HEK293 (cell line): ENCODE results near the gene MCTP1.

Source experiments
- CTCF ChIA-PET: fragments of 350-600 bp; formaldehyde crosslinking; extraction: SDS; loops from one replicate; lab custom pipeline; 2021; ENCODE audit warnings: antibody characterized with exemption; lab: Yijun Ruan, JAX
- POLR2A ChIA-PET: fragments of 300-600 bp; formaldehyde crosslinking; extraction: SDS; loops from one replicate; lab custom pipeline; 2020; ENCODE audit warnings: antibody characterized with exemption, inconsistent platforms; lab: Yijun Ruan, JAX
- H3K27ac ChIP-seq: fragments of 200-500 bp; sonication (Bioruptor generic); 2 replicates; pipeline ENCODE4 v1.5.1; 2014; ENCODE audit warnings: low read depth, low read length, control low read depth, inconsistent platforms; ENCODE audit errors: extremely low read depth
- H3K36me3 ChIP-seq, 2 experiments: fragments of 200-500 bp in 1 of 2; sonication (Bioruptor generic) in 1 of 2; 1 replicate in 1 of 2; 2 replicates in 1 of 2; pipeline ENCODE4 v1.5.1; 2014 to 2017; ENCODE audit warnings: inconsistent platforms in 2 of 2, low read length in 2 of 2; ENCODE audit not compliant: control insufficient read depth in 2 of 2, insufficient read depth in 1 of 2
- H3K4me1 ChIP-seq: fragments of 200-500 bp; sonication (Bioruptor generic); 2 replicates; pipeline ENCODE4 v1.5.1; 2014; ENCODE audit warnings: mild to moderate bottlenecking, low read length, inconsistent platforms; ENCODE audit not compliant: control insufficient read depth, insufficient read depth
- H3K4me3 ChIP-seq: 2 replicates; pipeline ENCODE4 v1.5.1; 2011; ENCODE audit warnings: low read depth, mild to moderate bottlenecking, control low read depth, low read length, moderate library complexity
- H3K9me3 ChIP-seq: fragments of 200-500 bp; sonication (Bioruptor generic); 2 replicates; pipeline ENCODE4 v1.5.1; 2014; ENCODE audit warnings: low read depth, low read length, inconsistent platforms; ENCODE audit not compliant: control insufficient read depth, insufficient read depth
- EGR2 ChIP-seq: fragments of 450-650 bp; formaldehyde crosslinking; IDR thresholded peaks from 2 replicates; pipeline ENCODE4 v1.5.1; 2016; ENCODE audit warnings: low read depth, missing biosample characterization, missing genetic modification characterization
- GLIS2 ChIP-seq: fragments of 450-650 bp; formaldehyde crosslinking; IDR thresholded peaks from 2 replicates; pipeline ENCODE4 v1.5.1; 2016; ENCODE audit warnings: missing biosample characterization, missing genetic modification characterization
- HOXD13 ChIP-seq: sonication (generic); formaldehyde crosslinking; IDR thresholded peaks from 2 replicates; pipeline ENCODE4 v1.8.0; 2022; ENCODE audit warnings: missing genetic modification reagents, borderline replicate concordance
- SCRT1 ChIP-seq: fragments of 450-650 bp; formaldehyde crosslinking; IDR thresholded peaks from 2 replicates; pipeline ENCODE4 v1.5.1; 2016; ENCODE audit warnings: missing biosample characterization, missing genetic modification characterization, borderline replicate concordance
- SP7 ChIP-seq: fragments of 450-650 bp; formaldehyde crosslinking; IDR thresholded peaks from 2 replicates; pipeline ENCODE4 v1.5.1; 2016; ENCODE audit warnings: missing biosample characterization, missing genetic modification characterization
- ZBTB20 ChIP-seq: fragments of 450-650 bp; formaldehyde crosslinking; IDR thresholded peaks from 2 replicates; pipeline ENCODE4 v1.5.1; 2016; ENCODE audit warnings: missing biosample characterization, missing genetic modification characterization
- ZNF16 ChIP-seq: fragments of 450-650 bp; formaldehyde crosslinking; IDR thresholded peaks from 2 replicates; pipeline ENCODE4 v1.5.1; 2016; ENCODE audit warnings: low read depth, missing biosample characterization, missing genetic modification characterization
- ZNF184 ChIP-seq: fragments of 450-650 bp; IDR thresholded peaks from 2 replicates; pipeline ENCODE4 v1.5.1; 2018; ENCODE audit warnings: missing biosample characterization, mild to moderate bottlenecking, missing genetic modification characterization
- ZNF239 ChIP-seq: fragments of 450-650 bp; formaldehyde crosslinking; IDR thresholded peaks from 2 replicates; pipeline ENCODE4 v1.5.1; 2016; ENCODE audit warnings: missing biosample characterization, missing genetic modification characterization
- ZNF274 ChIP-seq, 2 experiments: fragments of 200-500 bp in 1 of 2; fragments of 450-650 bp in 1 of 2; sonication (Bioruptor generic) in 1 of 2; formaldehyde crosslinking in 1 of 2; IDR thresholded peaks; 2 replicates each; pipeline versions ENCODE4 v1.5.1 to v1.6.1; 2014 to 2016; ENCODE audit warnings: borderline replicate concordance in 1 of 2, inconsistent platforms in 1 of 2, low read length in 1 of 2, missing biosample characterization in 1 of 2, missing genetic modification characterization in 1 of 2
- ZNF302 ChIP-seq: fragments of 450-650 bp; formaldehyde crosslinking; IDR thresholded peaks from 2 replicates; pipeline ENCODE4 v1.5.1; 2016; ENCODE audit warnings: missing biosample characterization, missing genetic modification characterization, low read depth
- ZNF324 ChIP-seq: fragments of 450-650 bp; formaldehyde crosslinking; IDR thresholded peaks from 2 replicates; pipeline ENCODE4 v1.5.1; 2016; ENCODE audit warnings: missing biosample characterization, missing genetic modification characterization
- ZNF394 ChIP-seq: fragments of 450-650 bp; formaldehyde crosslinking; IDR thresholded peaks from 2 replicates; pipeline ENCODE4 v1.5.1; 2016; ENCODE audit warnings: missing biosample characterization, missing genetic modification characterization, mild to moderate bottlenecking, moderate library complexity, borderline replicate concordance
- ZNF48 ChIP-seq: fragments of 450-650 bp; formaldehyde crosslinking; IDR thresholded peaks from 2 replicates; pipeline ENCODE4 v1.5.1; 2016; ENCODE audit warnings: missing biosample characterization, missing genetic modification characterization
- ZNF521 ChIP-seq: fragments of 450-650 bp; formaldehyde crosslinking; IDR thresholded peaks from 2 replicates; pipeline ENCODE4 v1.5.1; 2017; ENCODE audit warnings: missing biosample characterization, mild to moderate bottlenecking, missing genetic modification characterization
- ZNF530 ChIP-seq: fragments of 450-650 bp; formaldehyde crosslinking; IDR thresholded peaks from 2 replicates; pipeline ENCODE4 v1.5.1; 2016; ENCODE audit warnings: low read depth, missing biosample characterization, missing genetic modification characterization
- ZNF560 ChIP-seq: fragments of 450-650 bp; formaldehyde crosslinking; IDR thresholded peaks from 2 replicates; pipeline ENCODE4 v1.5.1; 2017; ENCODE audit warnings: missing biosample characterization, missing genetic modification characterization, borderline replicate concordance
- ZNF624 ChIP-seq: fragments of 450-650 bp; formaldehyde crosslinking; IDR thresholded peaks from 2 replicates; pipeline ENCODE4 v1.5.1; 2017; ENCODE audit warnings: missing biosample characterization, missing genetic modification characterization
- ZNF654 ChIP-seq: fragments of 450-650 bp; formaldehyde crosslinking; IDR thresholded peaks from 2 replicates; pipeline ENCODE4 v1.5.1; 2016; ENCODE audit warnings: low read depth, missing biosample characterization, missing genetic modification characterization
- ZNF660 ChIP-seq: fragments of 450-650 bp; IDR thresholded peaks from 2 replicates; pipeline ENCODE4 v1.5.1; 2018; ENCODE audit warnings: missing biosample characterization, mild to moderate bottlenecking, missing genetic modification characterization
- ZNF747 ChIP-seq: fragments of 450-650 bp; formaldehyde crosslinking; IDR thresholded peaks from 2 replicates; pipeline ENCODE4 v1.5.1; 2016; ENCODE audit warnings: missing biosample characterization, missing genetic modification characterization
- TF ChIP-seq, protein P1 (sequence below): fragments of 450-650 bp; formaldehyde crosslinking; IDR thresholded peaks from 2 replicates; pipeline ENCODE4; 2016; ENCODE audit warnings: missing biosample characterization, missing genetic modification characterization
- TF ChIP-seq, protein P2 (sequence below): fragments of 450-650 bp; formaldehyde crosslinking; IDR thresholded peaks from 2 replicates; pipeline ENCODE4 v1.5.0; 2017; ENCODE audit warnings: missing biosample characterization, missing genetic modification characterization, borderline replicate concordance

The MCTP1 gene

DNA sequence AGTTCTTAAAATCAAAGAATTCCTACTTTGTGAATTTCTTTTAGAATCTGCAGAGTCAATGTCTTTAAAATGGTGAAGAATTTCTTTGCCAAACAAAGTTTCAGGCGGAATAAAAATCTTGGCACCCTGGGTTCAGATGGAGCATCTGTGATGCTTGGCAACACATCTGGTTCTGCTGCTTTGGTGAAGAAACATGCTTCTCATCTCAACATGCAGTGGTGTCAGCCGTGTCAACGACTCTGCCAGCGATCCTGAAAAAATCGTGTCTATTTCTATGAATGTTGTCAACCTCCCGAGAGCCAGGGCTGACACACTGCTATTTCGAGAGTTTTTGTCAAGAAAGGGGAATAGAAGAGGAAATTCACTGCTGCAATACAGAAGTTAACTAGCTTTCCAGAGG, 514.9 kb downstream of the MCTP1 start:
- no peak for TF ChIP-seq ZNF274 (IDR thresholded peaks at IDR 0.05; ENCODE audit: low read length)
- TF ChIP-seq ZNF274 (tag by site-specific recombination; IDR thresholded peaks at IDR 0.05; ENCODE audit: borderline replicate concordance): no peak
- no peak for TF ChIP-seq HOXD13 (CRISPR knock-in tag)
- no peak for TF ChIP-seq ZNF324
- TF ChIP-seq ZNF521 (tag by site-specific recombination): no peak
- no peak for TF ChIP-seq ZNF302
- TF ChIP-seq ZNF530: no peak
- POLR2A ChIA-PET: no interaction called here
- Histone ChIP-seq H3K36me3 (no peaks in the 10 kb centered on the region), H3K4me1 (no peaks in the 10 kb centered on the region), H3K27ac (no peak overlapping the region), H3K9me3 (no peaks in the 10 kb centered on the region), H3K4me3 (no peak overlapping the region)
- CTCF ChIA-PET: no interaction called here

DNA sequence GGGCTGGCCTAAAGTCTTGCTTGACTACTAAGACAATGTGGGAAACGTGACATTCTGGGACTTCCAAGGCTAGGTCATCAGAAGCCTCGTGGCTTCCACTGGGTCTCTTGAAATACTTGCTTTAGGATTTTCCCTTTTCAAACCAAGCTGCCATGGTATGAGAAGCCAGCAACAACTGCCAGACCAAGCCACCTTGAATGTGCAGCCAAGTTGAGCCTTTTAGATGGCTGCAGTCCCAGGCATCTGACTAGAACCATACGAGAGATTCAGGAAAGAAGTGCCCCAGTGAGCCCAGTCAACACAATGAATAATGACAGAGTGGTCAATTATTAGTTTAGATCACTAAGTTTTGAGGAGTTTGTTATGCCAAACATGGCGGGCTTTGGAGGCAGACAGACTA, 523.1 kb downstream of the MCTP1 start:
- TF ChIP-seq ZNF239 (tag by site-specific recombination): no peak
- TF ChIP-seq ZNF654 (tag by site-specific recombination): no peak
- no peak for TF ChIP-seq ZNF184
- TF ChIP-seq SCRT1: no peak
- no peak for TF ChIP-seq ZNF394 (tag by site-specific recombination)
- TF ChIP-seq ZNF16 (tag by site-specific recombination): no peak
- TF ChIP-seq EGR2 (tag by site-specific recombination): no peak
- TF ChIP-seq ZBTB20 (tag by site-specific recombination): no peak
- no peak for TF ChIP-seq GLIS2 (tag by site-specific recombination)
- TF ChIP-seq, protein P1, sequence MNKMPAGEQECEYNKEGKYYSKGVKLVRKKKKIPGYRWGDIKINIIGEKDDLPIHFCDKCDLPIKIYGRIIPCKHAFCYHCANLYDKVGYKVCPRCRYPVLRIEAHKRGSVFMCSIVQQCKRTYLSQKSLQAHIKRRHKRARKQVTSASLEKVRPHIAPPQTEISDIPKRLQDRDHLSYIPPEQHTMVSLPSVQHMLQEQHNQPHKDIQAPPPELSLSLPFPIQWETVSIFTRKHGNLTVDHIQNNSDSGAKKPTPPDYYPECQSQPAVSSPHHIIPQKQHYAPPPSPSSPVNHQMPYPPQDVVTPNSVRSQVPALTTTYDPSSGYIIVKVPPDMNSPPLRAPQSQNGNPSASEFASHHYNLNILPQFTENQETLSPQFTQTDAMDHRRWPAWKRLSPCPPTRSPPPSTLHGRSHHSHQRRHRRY (tag by site-specific recombination): no peak
- no peak for TF ChIP-seq ZNF48 (tag by site-specific recombination)
- TF ChIP-seq ZNF624 (tag by site-specific recombination): no peak
- TF ChIP-seq ZNF560: no peak
- TF ChIP-seq, protein P2, sequence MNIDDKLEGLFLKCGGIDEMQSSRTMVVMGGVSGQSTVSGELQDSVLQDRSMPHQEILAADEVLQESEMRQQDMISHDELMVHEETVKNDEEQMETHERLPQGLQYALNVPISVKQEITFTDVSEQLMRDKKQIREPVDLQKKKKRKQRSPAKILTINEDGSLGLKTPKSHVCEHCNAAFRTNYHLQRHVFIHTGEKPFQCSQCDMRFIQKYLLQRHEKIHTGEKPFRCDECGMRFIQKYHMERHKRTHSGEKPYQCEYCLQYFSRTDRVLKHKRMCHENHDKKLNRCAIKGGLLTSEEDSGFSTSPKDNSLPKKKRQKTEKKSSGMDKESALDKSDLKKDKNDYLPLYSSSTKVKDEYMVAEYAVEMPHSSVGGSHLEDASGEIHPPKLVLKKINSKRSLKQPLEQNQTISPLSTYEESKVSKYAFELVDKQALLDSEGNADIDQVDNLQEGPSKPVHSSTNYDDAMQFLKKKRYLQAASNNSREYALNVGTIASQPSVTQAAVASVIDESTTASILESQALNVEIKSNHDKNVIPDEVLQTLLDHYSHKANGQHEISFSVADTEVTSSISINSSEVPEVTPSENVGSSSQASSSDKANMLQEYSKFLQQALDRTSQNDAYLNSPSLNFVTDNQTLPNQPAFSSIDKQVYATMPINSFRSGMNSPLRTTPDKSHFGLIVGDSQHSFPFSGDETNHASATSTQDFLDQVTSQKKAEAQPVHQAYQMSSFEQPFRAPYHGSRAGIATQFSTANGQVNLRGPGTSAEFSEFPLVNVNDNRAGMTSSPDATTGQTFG (tag by site-specific recombination): no peak
- TF ChIP-seq ZNF747 (tag by site-specific recombination): no peak
- no peak for TF ChIP-seq ZNF660 (tag by site-specific recombination)
- no peak for TF ChIP-seq SP7 (tag by site-specific recombination)
- Histone ChIP-seq H3K27ac (no peak overlapping the region), H3K9me3 (no peaks in the 10 kb centered on the region), H3K4me3 (no peak overlapping the region), H3K36me3 (no peaks in the 10 kb centered on the region), H3K4me1 (no peaks in the 10 kb centered on the region)
- CTCF ChIA-PET: no interaction called here
- POLR2A ChIA-PET: no interaction called here
